Measurements from ENCODE around the gene MAGI1. TPM values are rescaled to one million over a fixed set of nuclear protein-coding genes. Genes with fewer than 3 reads are reported as not detected.

The MAGI1 gene
- total RNA-seq, 1 donor from 2014 or later, result 5.0 TPM

DNA sequence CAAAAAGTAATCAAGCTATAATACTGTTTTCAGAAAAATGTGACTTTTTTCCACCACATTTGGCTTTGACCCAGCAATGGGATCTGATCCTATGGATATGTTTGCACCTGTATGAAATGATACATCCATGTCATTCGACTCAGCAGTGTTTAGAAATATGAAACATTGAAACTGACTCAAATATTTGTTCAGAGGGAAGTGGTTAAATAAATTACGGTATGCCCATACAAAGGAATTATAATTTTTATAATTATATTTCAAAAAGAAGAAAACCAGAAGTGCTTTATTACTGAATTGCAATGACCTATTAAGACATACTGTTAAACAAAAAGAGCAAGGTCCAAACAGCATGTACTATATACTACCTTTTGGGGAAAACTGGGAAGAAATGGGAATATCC is 546.5 kb downstream of the MAGI1 start:
- FAIRE-seq, result no peak
- TF ChIP-seq, protein P1, sequence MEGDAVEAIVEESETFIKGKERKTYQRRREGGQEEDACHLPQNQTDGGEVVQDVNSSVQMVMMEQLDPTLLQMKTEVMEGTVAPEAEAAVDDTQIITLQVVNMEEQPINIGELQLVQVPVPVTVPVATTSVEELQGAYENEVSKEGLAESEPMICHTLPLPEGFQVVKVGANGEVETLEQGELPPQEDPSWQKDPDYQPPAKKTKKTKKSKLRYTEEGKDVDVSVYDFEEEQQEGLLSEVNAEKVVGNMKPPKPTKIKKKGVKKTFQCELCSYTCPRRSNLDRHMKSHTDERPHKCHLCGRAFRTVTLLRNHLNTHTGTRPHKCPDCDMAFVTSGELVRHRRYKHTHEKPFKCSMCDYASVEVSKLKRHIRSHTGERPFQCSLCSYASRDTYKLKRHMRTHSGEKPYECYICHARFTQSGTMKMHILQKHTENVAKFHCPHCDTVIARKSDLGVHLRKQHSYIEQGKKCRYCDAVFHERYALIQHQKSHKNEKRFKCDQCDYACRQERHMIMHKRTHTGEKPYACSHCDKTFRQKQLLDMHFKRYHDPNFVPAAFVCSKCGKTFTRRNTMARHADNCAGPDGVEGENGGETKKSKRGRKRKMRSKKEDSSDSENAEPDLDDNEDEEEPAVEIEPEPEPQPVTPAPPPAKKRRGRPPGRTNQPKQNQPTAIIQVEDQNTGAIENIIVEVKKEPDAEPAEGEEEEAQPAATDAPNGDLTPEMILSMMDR (IDR thresholded peaks at IDR 0.05; ENCODE audit: insufficient read depth, low read length, severe bottlenecking), result no peak

DNA sequence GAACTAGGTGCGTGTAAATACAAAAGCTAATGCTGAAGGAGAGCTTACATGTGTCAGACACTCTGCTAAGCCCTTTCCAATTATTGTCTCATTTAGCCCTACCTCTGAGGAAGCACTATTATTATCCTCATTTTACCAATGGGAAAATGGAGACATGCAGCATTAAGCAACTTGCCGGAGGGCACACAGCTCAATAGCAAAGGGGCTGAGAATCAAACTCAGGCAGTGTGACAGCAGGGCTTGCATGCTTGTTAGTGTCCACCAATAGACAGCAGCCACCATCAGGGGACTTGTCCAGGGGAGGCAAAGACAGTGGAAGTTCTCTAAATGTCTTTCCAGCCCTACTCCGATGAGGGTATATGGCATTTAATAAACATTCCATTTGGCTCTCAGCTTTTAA is 548.6 kb downstream of the MAGI1 start:
- no peak for DNase-seq (ENCODE audit: low read depth)
- Histone ChIP-seq H3K36me3 (ENCODE audit: control insufficient read depth, insufficient read depth, low read length) (no peaks in the 10 kb centered on the region), H3K4me3 (ENCODE audit: low read depth, low read length) (no peak overlapping the region), H3K27me3 (ENCODE audit: control insufficient read depth, insufficient read depth, low read length) (no peaks in the 10 kb centered on the region)
- TF ChIP-seq, protein P1 (IDR thresholded peaks at IDR 0.05; ENCODE audit: insufficient read depth, low read length, severe bottlenecking), result no peak
- FAIRE-seq, result no peak

More for the DNA sequence above, 546.5 kb downstream of the MAGI1 start:
- no peak for DNase-seq (ENCODE audit: low read depth)
- no peaks in the 10 kb centered on the region for H3K27me3 ChIP-seq (ENCODE audit: control insufficient read depth, insufficient read depth, low read length)
- no peak overlapping the region for H3K4me3 ChIP-seq (ENCODE audit: low read depth, low read length)
- no peaks in the 10 kb centered on the region for H3K36me3 ChIP-seq (ENCODE audit: control insufficient read depth, insufficient read depth, low read length)

DNA sequence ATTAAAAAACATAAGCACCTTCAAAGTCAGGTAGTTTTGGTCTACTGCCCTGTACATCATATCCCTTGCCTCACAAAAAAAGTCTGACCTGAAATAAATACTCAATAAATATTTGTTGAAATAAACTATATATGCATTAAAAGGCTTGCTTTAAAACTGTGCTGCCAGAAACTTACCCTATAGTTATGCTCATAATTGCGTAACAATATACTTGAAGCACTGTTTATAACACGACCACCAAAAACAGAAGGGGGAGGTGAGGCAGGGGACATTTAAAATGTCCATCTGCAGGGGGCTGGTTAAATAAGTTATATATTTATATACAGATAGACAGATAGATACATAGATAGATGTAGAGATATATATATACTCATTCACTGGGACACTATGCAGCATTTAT is 549.5 kb downstream of the MAGI1 start:
- no peak for FAIRE-seq

DNA sequence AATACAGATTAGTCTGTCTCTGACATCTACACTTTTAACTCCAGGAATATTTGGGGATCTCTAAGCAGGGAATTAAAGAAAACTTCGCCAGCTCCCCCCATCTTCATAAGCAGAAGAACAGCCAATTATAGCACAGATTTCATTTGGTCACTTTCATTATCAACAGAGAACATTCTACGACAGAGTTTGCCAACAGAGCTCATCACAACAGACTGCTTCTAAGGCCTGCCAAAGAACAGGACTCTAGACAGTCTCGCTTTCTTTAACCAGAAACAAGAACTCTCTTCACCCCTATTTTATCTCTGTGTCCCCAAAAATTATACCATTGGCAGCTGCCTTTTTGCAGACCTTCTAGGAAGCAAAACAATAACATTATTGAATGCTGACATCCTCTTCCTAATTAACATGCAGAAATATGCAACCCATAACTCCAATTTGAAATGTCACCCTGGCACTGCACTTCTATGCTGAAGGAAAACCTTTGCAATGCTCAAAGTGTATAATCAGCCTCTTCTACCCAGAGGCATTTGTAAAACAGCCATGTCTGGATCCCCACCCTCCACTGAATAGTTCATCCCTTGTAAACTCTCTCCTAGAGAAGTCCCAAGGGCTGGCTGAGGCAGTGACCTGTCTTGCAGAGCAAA is 552.8 kb downstream of the MAGI1 start:
- Histone ChIP-seq H3K4me3 (ENCODE audit: low read depth, low read length) (no peak overlapping the region), H3K36me3 (ENCODE audit: control insufficient read depth, insufficient read depth, low read length) (no peaks in the 10 kb centered on the region), H3K27me3 (ENCODE audit: control insufficient read depth, insufficient read depth, low read length) (no peaks in the 10 kb centered on the region)
- DNase-seq (ENCODE audit: low read depth), result no peak
- peak; percentile 18 for FAIRE-seq
- TF ChIP-seq, protein P1 (IDR thresholded peaks at IDR 0.05; ENCODE audit: insufficient read depth, low read length, severe bottlenecking), result no peak

More for the DNA sequence above, 549.5 kb downstream of the MAGI1 start:
- no peaks in the 10 kb centered on the region for H3K27me3 ChIP-seq (ENCODE audit: control insufficient read depth, insufficient read depth, low read length)
- no peak overlapping the region for H3K4me3 ChIP-seq (ENCODE audit: low read depth, low read length)
- H3K36me3 ChIP-seq (ENCODE audit: control insufficient read depth, insufficient read depth, low read length), result no peaks in the 10 kb centered on the region
- no peak for DNase-seq (ENCODE audit: low read depth)
- TF ChIP-seq, protein P1 (IDR thresholded peaks at IDR 0.05; ENCODE audit: insufficient read depth, low read length, severe bottlenecking), result no peak

DNA sequence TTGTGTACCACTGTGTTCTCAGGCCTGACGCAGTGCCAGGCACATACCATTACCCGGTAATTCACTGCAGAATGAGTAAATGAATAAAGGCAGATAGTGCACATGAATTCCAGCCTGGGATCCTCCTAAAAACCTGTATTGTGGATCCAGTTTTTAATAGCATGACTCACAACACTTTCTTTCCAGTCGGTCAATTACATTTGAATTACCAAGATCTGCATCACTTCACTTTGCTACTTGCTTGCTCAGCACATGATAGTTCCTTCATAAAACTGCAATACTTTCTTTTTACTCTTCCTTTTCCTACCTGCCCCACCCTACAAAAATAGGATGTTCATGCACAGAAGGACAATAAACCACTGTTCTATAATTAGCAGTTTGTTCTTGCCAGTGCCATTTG is 553.8 kb downstream of the MAGI1 start:
- Histone ChIP-seq H3K27me3 (ENCODE audit: control insufficient read depth, insufficient read depth, low read length) (no peaks in the 10 kb centered on the region), H3K4me3 (ENCODE audit: low read depth, low read length) (no peak overlapping the region), H3K36me3 (ENCODE audit: control insufficient read depth, insufficient read depth, low read length) (no peaks in the 10 kb centered on the region)
- DNase-seq (ENCODE audit: low read depth), result peak; percentile 36
- FAIRE-seq, result no peak
- TF ChIP-seq, protein P1 (IDR thresholded peaks at IDR 0.05; ENCODE audit: insufficient read depth, low read length, severe bottlenecking), result no peak

DNA sequence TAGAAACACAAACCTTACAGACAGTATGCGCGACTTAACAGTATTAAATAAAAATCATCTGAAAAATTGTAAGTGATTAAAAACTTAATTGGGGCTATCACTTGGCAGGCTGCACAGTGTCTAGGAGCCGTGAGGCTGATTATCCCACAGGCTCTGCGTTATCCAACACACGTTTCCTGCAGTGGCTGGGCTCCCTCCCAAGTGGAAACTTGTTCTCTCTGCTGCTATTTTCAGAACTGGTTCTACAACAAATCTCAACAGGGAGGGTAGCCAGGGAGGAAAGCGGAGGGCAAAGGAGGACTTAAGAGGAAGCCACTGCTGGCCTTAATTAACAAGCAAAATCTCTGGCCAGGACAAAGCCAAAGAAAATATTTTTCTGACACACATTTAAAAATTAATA is 555.2 kb downstream of the MAGI1 start:
- Histone ChIP-seq H3K4me3 (ENCODE audit: low read depth, low read length) (no peak overlapping the region), H3K27me3 (ENCODE audit: control insufficient read depth, insufficient read depth, low read length) (no peaks in the 10 kb centered on the region), H3K36me3 (ENCODE audit: control insufficient read depth, insufficient read depth, low read length) (no peaks in the 10 kb centered on the region)
- DNase-seq (ENCODE audit: low read depth) (peak; percentile 82), FAIRE-seq (no peak)
- TF ChIP-seq, protein P1 (IDR thresholded peaks at IDR 0.05; ENCODE audit: insufficient read depth, low read length, severe bottlenecking), result no peak

All from bronchial epithelial cell (primary cell).